HG02870 (cell line): Measurements from ENCODE around the gene PROM1.

Source experiments
- ATAC-seq: cut with Tn5 transposase; IDR thresholded peaks from one replicate; pipeline ENCODE4 v1.9.1; 2021; ENCODE audit warnings: mild to moderate bottlenecking, moderate library complexity; ENCODE audit not compliant: unreplicated experiment

PROM1 gene

DNA sequence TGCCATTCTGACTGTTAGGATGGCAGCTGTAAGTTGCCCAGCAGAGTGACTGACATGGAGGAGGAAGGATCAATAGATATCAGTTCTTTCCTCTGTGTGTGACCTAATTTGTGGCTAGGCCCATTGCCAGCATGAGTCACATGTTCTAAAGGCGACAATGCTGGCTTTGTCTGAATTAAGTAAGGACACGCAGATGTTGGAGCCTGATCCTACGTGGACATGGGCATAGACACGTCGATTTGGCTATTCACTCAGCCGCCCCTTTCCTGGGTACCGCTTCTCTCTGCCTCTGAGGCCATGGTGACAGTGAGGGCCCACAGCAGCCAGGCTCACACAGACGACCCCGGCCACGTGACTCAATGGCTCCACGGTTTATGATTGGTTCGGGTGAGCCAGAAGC lies 16.3 kb downstream of the PROM1 start:
- ATAC-seq, result no peak

DNA sequence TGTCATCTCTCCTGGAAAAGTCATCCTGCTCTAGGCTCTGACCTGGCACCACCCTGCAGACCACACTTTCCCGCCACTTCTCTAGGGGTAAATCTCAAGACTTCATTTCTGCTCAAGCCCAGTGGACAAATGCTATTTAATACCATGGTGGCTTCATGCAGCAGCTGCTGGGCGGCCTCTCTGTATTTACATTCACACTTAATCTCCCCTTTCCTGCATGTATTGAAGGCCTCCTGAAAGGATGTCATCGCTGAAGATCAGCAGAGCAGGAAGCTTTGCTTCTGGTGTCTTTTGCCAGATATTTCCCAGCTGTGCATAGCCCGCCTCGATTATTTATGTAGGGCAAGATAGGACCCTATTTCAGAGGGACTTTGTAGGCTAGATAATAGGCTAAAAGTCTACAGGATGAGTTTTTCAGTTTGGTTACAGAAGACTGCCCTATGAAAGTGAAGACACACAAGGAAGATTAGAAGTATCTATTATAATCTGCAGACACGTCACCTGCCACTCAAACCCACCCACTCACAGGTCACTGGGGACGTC lies 17.2 kb downstream of the PROM1 start:
- no peak for ATAC-seq

DNA sequence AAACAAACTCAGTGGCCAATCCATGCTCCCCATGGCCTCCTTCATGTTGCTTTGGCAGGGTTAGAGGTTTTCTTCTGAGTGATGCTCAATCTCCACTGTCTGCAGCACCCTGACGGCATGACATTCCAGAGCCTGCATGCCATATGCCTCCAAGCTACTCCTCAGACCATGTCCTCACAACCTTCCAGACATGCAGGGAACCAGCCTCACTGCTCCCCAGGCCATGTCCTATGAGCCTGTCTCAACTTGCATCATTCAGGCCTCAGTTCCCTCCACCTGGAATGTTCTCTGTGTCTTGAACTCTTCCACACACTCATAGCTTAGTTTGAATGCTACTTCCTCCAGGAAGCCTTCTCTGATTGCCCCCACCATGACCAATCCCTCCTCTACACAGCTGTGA lies 18.8 kb downstream of the PROM1 start:
- no peak for ATAC-seq

DNA sequence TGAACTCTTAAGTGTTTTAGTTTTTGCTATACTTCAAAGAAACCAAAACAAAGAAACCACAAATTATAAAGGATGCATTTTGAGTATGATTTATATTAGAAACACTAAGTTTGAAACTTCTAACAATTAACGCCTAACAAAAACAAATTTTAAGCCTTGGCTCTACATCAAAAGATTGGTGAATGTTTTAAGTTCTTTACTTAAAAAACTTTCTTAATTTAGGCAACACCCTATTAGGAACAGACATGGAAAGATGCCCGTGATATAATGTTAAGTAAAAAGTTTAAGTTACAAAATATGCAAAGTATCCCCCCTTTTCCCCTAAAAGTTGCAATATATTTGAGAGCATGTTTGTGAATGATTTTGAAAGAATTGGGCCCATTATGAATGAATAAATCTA lies 21.2 kb downstream of the PROM1 start:
- no peak for ATAC-seq

DNA sequence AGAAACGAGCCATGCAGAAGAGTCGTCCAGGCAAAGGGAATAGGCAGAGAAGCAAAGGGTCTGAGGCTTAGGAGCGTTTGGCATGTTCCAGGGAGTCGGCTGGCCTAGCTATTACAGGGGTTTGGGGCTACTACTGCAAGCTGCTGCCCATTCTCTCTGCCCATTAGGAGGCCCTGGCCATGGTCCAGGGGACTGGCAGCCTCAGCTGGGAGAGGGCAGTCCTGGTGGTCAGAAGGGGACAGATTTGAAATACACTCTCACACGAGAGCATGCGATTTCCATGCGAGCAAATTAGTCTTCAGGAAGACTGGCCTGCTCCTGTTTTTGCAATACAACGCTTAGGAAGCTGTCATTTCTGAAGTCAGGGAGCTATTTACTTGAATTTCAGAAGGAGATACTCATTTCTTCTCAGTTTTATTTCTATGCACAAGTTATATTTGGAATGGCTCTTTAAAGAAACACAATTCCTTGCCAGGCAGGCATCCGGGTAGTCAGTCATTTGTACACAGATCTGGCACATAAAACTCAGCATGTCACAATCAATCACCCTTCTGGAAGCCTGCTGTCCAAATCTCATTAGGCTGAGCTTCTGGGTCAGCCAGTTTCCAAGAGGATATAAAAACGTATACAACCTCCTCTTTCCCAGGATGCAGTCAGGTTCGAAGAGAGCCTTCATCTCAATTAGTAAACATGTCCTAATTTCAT lies 27.0 kb downstream of the PROM1 start:
- ATAC-seq, result no peak

DNA sequence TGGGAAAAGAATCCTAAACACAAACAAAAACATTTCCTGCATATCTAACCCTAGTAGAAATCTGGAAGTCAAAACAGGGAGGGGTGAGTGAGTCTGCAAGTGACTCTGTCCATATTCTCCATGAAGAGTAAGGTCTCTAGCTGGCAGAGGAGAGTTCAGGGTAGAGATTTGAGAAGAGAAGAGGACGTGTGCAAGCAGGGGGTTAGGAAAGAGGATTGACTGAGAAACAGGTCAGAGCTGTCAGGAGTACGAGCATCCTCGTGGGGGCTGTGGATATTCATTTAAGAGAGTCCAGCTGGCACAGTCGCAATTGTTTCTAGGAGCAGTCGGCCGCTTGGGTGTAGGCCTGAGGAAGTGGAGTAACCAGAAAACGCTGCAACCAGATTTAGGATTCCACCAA lies 27.9 kb downstream of the PROM1 start:
- ATAC-seq, result no peak

DNA sequence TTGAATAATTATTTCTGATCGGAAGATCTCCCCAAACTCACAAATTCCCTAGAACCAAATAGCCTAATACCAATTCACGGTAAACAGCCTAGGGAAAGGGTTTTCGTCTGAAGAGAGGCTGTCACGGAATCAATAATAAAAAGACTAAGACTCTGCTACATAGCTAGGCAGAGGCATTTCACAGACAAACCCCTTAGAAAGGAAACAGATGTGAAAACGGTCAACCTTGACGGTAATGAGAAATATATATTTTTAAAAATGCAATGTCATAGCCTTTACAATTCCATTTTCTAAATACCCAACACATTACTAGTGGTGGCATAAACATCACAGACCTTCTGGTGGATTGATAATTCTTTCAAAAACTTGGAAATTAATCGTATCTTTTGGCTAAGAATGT lies 28.4 kb downstream of the PROM1 start:
- no peak for ATAC-seq

DNA sequence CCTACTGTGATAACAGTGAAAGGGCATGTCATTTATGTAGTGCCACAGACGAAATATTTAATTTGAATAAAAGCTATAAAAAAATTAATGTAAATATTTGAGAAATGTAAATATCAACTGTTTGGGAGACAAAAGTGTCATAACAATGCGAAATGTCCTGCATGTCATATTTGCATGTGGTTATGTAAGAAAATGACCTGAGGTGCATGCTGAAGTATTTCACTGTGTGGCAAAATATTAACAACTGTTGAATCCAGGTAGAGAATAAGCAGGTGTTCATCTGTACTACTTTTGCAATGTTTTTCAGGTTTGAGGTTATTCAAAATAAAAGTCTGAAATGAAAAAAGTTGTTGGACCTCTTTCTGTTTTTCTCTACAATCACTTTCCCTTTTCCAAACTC lies 30.9 kb downstream of the PROM1 start:
- no peak for ATAC-seq

DNA sequence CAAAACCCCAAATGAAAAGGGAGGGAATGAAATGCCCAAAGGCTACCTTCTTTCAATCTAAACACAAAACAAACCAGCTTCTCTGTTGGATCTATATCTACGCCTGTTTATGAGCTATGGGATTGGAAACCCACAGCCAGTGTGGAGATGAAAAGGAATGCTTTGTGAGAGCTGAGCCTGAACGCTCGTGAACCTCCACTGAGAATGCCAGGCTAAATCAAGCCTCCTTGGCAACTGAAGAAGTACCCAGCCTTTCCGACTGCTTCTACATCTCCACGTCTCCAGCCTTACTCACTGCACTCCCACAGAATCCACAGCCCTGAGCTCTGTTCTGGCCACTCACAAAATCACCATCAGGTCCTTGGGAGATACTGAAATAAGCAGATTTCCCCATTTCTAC lies 31.8 kb downstream of the PROM1 start:
- no peak for ATAC-seq

DNA sequence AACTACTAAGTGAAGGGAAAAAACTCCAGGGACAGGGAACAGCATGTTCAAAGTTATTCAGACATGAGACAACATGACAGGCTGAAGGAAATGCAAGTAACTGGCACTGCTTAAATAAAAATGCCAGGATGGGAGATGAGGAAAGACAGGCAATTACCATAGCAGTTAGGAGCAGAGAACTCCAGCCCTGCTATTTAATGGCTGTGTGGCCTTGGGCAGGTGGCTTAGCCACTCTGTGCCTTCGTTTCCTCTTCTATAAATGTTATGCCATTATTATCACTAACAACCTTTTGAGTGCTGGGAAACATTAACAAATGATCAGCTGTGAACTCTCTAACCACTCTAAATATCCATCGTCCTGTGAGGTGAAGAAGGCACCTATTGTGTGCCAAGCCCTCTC lies 32.7 kb downstream of the PROM1 start:
- ATAC-seq, result no peak

DNA sequence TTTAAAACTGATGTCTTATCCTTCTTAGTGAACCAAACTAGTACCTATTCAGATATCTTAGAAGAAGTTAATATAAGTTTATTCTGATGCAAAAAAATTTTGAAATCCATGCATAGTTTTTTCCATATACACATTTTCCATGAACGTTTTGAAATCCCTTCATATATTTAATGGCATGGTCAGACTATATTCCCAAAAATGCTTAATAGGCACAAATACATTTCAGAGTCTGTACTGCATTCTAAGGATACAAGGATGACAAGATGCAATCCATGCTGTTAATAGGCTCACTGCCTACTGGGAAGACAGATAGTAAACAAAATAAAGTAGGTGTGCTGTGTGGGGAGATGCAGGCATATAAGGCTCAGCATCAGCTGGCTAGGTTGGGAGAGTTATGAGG lies 33.2 kb downstream of the PROM1 start:
- ATAC-seq, result no peak

DNA sequence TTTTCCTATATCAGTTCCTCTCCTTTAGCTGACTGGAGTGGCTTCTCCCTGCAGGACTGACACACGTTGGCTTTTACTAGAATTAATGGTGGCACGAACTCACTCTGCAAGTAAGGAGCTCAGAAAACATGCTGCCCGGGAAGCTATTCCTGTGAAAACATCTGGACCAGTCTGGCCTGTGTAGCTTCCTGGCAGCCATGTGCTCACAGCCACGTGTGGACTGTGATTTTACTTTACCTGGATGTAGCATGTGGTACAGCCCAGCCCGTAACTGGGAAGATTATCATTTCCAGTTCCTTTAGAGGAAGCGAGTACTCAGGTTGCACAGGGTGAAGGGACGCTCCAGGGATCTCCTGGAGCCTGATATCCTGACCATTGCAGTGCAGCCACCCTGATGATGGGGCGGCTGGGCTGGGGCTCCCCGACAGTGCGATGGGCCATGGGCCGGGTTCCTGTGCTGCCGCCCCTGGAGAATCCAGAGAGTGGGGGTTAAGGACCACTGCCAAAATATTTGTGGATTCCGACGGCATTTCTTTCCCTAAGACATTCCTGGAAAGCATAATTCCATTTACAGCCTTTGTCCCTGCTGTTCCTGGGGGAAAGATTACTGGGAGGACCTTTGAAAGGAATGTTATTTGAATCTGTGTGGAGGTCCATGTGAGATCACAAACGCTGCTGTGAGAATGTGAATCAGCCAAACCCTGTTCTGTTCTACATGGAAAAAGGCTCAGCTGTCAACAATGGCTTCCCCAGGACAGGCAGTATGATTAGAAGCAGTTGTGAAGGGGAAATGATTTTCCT lies 35.0 kb downstream of the PROM1 start:
- no peak for ATAC-seq

DNA sequence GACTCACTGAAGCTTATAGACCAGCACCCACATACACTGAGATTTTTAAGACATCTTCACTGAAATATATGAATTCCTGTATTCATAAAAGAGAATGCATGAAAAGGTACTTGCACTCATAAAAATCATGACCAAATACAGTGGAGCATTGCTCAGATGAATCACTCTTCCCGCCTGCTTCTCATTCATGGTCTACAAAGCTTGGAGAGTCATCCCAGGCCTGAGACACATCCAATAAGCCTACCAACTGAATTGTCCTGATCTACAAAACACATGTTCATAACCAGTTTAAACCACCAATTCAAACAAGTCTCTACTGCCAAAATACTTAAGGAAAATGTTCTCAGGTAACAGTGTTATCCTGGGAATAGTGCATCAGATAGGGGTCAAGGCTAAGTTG lies 38.1 kb downstream of the PROM1 start:
- no peak for ATAC-seq

DNA sequence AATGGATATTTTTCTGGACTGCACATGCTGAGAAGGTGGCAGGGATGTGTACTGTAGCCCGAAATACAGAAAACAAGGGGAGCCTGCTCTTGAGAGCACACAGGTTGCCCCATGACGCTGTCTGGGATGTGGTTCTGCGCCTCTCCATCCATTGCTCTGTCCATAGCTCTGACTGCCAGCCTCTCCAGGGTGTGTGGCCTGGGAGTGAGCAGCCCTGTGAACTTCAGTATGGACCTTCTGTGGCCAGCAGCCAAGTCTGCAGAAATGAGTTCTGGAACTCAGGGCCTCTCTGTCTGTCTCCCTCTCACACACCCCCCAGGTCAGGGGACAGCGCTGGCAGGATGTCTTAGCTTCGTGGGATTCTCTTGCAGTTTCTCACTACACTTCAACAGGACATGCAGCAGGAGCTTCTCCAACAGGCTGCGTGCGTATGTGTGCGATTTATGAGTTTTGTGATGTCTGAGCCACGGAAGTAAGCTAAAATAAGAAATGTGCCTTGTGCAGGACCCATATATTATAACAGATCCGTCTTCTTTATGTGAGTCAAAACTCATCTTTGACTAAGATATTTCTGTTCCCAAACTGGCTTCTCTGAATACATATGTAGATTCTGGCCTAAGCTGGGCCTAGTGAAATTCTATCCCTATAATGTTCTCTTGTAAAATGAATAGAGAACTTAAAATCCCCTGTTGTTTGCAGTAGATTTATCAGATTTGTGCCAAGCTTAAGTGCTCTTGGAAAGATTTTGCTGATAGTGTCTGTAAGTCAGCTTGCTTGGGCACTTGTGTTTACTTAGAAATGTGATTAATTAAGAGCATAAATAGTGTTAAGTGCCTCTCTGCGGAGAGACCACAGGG lies 40.0 kb downstream of the PROM1 start:
- no peak for ATAC-seq

DNA sequence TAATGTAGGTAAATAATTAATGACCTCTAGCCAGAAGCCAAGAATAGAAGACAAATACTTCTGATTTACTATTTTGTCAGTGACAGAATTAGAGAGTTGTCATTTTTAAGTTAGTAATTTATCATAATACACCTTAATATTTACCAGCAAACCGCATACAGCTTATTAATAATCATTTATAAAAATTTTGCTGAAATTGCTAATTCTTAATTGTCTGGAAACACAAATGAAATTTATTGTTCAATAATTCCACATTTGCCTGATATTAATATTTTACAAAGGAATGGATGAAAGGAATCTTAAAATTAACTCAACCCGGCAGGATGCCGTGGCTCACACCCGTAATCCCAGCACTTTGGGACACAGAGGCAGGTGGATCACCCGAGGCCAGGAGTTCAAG lies 44.7 kb downstream of the PROM1 start:
- no peak for ATAC-seq

DNA sequence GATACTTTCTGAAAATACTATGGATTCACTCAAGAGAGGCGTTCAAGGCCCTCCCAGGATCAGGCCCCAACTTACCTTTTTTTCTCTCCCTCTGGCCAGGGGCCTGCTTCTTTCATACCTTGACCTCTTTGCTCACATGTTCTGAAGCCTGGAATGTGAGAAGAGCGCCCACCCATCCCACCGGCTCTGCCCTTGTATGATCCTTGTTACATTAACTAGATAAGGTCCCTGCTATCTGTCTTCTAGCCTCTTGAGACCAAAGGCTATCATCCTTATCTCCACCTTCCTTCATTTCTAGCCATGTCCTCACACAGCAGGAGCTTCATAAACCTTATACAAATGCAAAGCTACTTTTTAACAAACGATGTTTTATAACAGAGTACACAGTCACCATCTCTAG lies 45.9 kb downstream of the PROM1 start:
- ATAC-seq, result no peak

DNA sequence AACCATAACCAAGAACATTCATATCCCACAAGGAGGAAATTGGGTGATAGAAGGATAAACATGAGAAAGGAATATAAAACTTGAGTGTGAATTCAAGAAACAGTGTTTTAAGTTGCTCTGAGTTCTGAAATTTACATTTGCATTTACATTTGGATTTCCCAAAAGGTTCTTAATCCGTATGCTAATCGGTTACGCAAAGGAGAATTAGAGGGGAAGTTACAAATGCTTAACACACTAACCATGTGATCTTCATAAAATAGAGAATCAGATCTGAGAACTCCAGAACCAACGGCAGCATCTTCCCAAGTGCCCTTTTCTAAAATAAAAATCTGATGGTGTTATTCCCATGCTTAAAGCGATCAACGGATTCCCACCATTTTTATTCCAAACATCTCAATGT lies 48.0 kb downstream of the PROM1 start:
- no peak for ATAC-seq

DNA sequence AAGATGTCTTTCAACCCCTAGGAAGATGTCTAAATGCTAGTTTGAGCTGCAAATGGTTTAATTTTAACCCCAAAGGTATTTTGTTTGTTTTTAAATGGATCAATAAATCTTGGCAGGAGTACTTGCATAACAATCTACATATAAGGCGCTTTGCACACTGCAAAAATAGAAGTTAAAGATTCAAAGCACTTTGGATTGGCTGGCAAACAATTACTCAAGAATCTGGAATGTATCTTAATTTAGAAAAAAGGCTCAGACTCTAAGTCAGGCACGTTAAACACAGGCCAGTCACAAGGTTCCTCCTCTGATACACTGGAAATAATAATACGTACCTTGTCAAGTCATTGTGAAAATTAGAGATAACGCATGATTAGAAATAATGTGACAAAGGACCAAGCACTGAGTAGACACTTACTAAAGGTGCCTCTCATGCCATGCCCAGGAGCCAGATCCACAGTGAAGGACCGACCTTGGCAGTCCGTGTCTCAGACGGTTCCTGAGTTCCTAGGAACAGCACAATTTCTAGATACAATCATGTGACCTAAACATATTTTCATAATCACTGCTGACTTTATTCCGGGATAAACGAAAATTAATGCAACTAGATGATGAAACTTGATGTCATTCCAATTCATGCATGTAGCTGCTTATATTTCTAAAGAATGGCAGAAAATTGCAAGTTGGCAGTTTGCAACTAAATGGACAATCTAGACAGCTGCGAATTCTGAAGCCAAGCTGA lies 49.6 kb downstream of the PROM1 start:
- no peak for ATAC-seq

DNA sequence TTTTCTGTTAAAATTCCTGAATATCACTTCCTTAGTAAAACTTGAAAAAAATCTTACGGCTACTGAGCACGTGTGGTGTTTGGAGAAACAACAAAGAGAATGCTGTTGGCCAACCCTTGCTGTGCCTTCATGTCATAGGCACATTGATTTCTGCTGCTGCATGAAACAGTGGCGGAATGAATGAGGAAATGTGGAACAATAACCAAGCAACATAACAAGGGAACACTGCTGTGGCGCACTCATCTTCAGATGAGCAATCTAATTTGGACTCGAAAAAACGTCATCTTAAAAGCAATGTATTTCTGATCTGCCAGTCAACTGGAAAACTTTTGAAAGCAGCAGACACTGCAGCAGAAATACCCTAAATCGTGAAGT lies 51.4 kb downstream of the PROM1 start:
- ATAC-seq, result no peak

DNA sequence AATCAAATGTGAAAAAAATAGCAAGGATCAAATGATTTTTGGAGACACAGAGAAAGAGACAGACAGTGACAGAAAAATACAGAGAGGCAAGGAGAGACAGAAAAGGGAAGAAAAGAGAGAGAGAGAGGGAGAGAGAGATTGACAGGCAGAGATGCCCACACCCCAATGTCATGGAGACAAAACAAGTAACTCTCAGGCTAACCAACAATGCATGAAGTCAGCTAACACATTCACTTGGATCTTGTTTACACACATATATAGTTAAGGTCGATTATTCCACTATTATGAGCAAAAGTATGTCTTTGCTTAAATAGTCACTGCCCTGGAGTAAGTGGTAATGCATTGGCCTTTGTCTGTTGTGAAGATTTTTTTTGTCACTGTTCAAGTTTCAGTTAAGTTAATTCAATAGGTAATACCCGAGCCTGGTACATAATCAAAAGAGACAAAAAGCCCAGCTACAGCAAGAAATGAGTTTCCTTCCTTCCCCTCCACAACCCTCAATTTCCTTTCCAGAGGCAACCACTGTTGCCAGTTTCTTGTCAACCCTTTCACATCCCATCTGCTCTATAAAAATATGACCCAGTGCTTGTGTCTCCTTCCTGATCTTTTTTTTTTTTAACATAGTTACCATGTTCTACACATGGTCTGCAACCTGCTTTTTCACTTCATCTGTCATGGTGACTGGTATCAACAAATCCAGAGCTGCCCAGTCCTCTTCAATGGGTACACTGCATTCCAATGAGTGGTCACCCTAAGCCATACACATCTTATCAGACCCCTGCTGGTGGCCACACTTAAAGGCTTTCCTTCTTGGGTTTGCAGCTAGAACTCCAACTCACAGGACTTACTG lies 52.1 kb downstream of the PROM1 start:
- ATAC-seq, result no peak
